Measurements from ENCODE around the gene KRT6B. TPM values are rescaled to one million over a fixed set of nuclear protein-coding genes. Genes with fewer than 3 reads are reported as not detected.
"Not testable (repeated sequence)": the region's sequence is repeated elsewhere in the genome, so short reads cannot be mapped to it uniquely, and the experiment has no call there.

Gene KRT6B
- not detected for polyA plus RNA-seq (ENCODE audit: insufficient read length)
- long read RNA-seq, donor 1: 0 reads
- long read RNA-seq, donor 2: 0 reads
- long read RNA-seq, donor 3: 0 reads
- long read RNA-seq, donor 4: 0 reads
- long read RNA-seq, donor 5: 0 reads
- long read RNA-seq, donor 6: 0 reads
- long read RNA-seq, donor 7: 0 reads
- long read RNA-seq, donor 8: 0 reads

DNA sequence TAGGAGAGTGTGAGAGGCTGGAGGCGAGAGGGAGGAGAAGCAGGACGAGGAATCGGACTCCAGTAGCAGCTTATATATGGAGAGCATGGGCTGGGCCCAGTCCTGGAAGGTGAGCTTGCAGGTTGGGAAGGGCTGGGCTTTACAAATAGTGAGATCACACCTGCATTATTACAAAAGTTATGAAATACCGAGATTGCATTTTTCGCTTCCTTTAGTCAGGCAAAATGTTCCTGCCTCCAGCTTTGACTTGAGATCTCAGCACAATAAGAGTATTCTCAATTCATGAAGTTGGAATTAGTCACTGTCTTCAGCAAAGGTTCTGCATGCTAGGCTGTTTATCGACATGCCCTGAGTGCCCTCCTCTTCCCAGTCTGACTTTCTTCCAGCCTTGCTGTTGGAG lies at the start of gene KRT6B:
KRT6B (minus strand) TSS at position 46 of the 400 bp plus-strand sequence. CDS start 68 bp downstream, outside the sequence.
- no peak for DNase-seq

DNA sequence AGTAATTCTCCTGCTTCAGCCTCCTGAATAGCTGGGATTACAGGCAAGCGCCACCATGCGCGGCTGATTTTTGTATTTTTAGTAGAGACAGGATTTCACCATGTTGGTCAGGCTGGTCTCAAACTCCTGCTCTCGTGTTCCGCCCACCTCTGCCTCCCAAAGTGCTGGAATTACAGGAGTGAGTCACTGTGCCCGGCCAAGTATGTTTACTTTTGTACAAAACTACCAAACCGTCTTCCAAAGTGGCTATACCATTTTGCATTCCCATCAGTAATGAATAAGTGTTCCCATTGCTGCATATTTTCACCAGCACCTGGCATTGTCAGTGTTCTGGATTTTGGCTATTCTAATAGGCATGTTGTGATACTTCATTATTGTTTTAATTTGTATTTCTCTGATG lies 49.5 kb upstream of the KRT6B start:
- DNase-seq: no peak

GRCh38 chr12:52500574-52500973 lies 48.6 kb upstream of the KRT6B start:
- DNase-seq: not testable (repeated sequence)

GRCh38 chr12:52499806-52500560 lies 48.0 kb upstream of the KRT6B start:
- DNase-seq: no peak

DNA sequence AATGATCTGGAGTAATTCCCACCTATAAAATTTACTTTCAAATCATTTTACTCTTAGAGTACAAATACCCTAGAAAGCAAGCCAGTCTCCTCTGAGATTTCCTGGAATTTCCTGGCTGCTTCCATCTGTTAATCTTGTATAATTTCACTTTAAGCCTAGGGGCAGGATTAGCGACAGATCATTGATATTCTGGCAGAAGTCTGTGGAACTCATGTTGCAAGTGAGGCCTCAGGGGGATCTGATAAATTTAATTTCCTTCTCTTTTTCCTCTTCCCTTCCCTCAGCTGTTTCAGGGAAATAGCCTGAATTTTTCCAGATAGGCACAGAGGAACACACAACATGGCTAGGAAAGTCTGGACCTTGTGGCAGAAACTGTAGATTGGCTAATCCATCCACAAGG lies 47.0 kb upstream of the KRT6B start:
- no peak for DNase-seq

DNA sequence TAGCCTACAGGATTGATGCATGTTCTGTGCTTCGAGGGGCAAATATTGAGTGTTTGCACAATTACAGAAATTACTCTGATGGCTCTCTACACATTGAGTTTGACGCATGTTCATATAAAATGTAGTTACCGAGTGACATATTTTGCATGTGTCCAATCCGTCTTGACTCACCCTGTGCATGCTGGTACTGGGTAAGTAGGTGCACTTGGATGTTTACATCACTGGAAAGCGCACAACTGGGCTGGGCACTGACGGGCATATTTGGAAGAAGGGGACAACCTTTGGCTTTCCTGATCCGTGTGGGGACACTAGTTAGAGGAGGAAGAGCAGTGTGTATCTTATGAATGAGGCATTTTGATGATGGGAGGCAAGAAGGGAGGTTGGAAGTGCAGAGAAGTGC lies 46.0 kb upstream of the KRT6B start:
- DNase-seq: no peak

GRCh38 chr12:52496590-52497071 lies 44.7 kb upstream of the KRT6B start:
- no peak for DNase-seq

- no peak for DNase-seq
Observed at GRCh38 chr12:52496054-52496453, 44.1 kb upstream of the KRT6B start.

DNA sequence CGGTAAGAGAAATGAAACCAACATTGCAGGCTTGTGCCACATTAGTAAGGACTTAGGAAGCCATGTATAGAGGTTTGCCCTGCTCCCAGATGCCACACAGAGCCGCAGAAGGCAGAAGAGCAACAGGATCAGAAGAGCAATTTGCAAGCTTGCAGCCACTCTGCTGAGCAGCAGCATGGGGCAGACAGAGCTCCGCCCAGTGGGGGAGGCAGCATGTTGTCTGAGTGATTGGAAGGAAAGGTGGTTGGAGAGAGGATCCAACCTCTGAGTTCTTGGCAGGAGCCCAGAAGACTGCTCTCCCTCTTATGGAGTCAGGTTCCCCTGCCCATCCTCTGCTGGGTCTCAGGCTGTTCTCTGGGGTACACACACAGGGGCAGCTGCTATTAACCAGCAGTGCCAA lies 43.4 kb upstream of the KRT6B start:
- DNase-seq: peak; percentile 29

DNA sequence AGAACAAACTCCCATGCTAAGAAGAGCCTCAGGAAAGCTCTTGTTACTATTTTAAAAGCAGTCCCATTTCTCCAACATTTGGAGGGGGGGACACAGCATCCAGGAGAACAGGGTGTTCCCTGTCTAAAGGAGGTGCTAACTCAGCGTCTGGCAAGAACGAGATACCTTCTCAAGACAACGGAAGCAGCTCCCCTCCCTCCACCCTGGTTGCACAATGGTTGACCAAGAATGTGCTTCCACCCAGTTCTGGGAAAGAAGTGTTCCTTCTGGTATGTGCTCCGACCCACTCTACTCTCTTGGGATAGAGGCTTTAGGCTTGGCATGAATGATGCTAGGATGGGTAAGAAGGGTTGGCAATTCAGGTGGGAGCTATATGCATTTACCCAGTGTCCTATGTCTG lies 42.6 kb upstream of the KRT6B start:
- no peak for DNase-seq

GRCh38 chr12:52494100-52494499 lies 42.2 kb upstream of the KRT6B start:
- no peak for DNase-seq

GRCh38 chr12:52493172-52493571 lies 41.2 kb upstream of the KRT6B start, which contains the start of gene KRT6A:
Gene KRT6A, minus strand, starts transcription at chr12:52493257. Its CDS starts 69 bp downstream, at chr12:52493188.
- no peak for DNase-seq

GRCh38 chr12:52492405-52492804 lies 40.5 kb upstream of the KRT6B start:
- not testable (repeated sequence) for DNase-seq

DNA sequence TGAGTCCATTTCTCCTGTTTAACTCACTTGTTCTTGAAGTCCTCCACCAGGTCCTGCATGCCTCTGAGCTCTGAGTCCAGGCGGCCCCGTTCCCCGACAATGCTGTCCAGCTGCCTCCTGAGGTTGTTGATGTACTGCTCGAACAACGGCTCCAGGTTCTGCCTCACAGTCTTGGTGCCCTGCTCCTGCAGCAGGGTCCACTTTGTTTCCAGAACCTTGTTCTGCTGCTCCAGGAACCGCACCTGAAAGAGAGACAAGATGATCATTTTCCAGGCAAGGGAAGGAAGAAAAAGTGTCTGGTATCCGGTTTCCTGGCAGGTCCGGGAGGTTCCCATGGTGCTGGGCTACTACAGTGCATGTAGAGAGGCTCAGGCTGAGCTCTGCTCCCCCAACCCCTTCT lies 39.5 kb upstream of the KRT6B start:
- DNase-seq: not testable (repeated sequence)

GRCh38 chr12:52488736-52489135 lies 36.8 kb upstream of the KRT6B start:
- DNase-seq: no peak

DNA sequence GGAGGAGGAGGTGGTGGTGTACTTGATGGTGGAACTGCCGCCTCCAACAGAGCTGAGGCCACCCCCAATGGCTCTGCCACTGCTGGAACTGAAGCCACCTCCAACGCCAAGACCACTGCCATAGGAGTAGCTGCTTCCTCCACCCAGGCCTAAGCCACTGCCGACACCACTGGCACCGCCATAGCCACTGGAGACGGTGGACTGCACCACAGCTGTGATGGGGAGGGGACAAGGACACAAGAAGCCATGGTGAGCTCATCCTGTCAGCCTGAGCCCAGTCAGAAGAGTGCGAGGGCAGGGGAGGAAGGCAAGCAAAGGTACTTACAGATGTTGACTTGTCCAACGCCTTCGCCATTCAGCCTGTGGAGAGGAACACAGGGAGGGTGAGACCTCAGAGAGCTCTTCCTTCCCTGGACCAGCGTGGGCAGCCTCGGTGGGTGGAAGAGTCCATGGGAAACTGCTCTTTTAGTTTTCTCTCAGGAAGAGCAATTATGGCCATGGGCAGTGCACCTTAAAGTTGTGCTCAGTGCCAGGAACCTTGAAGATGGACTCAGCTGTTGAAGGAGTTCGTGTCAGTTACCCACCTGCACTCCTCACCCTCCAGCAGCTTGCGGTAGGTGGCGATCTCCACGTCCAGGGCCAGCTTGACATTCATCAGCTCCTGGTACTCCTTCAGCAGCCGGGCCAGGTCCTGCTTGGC lies 35.9 kb upstream of the KRT6B start:
- not testable (repeated sequence) for DNase-seq

DNA sequence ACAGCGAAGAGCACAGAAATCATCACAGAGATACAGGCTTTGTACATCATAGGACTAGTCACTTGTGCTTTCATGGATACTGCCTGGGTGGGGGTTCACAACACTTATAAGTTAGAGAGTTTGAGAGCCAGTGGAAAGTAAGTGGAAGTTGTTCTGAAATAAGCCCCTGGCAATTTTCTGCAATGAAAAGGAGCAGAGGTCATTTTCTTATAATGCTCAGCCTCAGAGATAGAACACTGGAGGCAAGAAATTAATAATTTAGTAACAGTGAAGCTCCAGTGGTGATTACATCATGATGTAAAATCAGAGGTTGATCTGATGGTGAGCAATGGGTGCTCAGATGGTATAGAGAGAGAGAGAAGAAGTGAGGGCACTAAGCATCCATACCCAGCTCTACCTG lies 35.3 kb upstream of the KRT6B start:
- DNase-seq: no peak

GRCh38 chr12:52486166-52487105 lies 34.5 kb upstream of the KRT6B start:
- DNase-seq: no peak

DNA sequence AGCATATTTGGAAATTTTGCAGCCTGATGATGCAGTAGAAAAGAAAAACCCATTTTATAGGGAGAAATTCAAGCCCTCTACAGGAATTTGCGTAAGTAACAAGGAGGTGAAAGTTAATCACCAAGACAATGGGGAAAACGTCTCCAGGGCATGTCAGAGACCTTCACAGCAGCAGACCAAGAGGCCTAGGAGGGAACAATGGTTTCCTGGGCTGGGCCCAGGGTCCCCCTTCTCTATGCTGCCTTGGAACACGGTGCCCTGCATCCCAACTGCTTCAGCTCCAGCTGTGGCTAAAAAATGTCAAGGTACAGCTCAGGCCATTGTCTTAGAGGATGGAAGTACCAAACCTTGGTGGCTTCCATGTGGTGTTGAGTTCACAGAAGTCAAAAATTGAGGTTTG lies 28.1 kb upstream of the KRT6B start:
- no peak for DNase-seq

- DNase-seq: no peak
Observed at GRCh38 chr12:52477651-52478050, 25.7 kb upstream of the KRT6B start.

- no peak for DNase-seq
Observed at GRCh38 chr12:52474212-52474611, 22.3 kb upstream of the KRT6B start.

- no peak for DNase-seq
Observed at GRCh38 chr12:52473768-52474167, 21.8 kb upstream of the KRT6B start, which contains the start of gene KRT6C. Gene KRT6C, minus strand, starts transcription at chr12:52473805. Its CDS starts 68 bp downstream, at chr12:52473737.
